ENCODE results near the gene PBX1.

Gene PBX1

GRCh38 chr1:164607351-164607750, 48.4 kb downstream of the PBX1 start:
- TF ChIP-seq CTCF (IDR thresholded peaks at IDR 0.05; ENCODE audit: low read depth, low read length), result no peak

GRCh38 chr1:164608651-164609057, 49.7 kb downstream of the PBX1 start:
- DNase-seq (ENCODE audit: extremely low read depth, low read depth), result no peak
- no peak for TF ChIP-seq CTCF (IDR thresholded peaks at IDR 0.05; ENCODE audit: low read depth, low read length)

More at GRCh38 chr1:164607351-164607750, 48.4 kb downstream of the PBX1 start:
- no peak for DNase-seq (ENCODE audit: extremely low read depth, low read depth)

- no peak for DNase-seq (ENCODE audit: extremely low read depth, low read depth)
- no peak for TF ChIP-seq CTCF (IDR thresholded peaks at IDR 0.05; ENCODE audit: low read depth, low read length)
Observed at GRCh38 chr1:164609089-164609488, 50.1 kb downstream of the PBX1 start.

- no peak for DNase-seq (ENCODE audit: extremely low read depth, low read depth)
- TF ChIP-seq CTCF (IDR thresholded peaks at IDR 0.05; ENCODE audit: low read depth, low read length), result no peak
Observed at GRCh38 chr1:164610538-164611222, 51.7 kb downstream of the PBX1 start.

GRCh38 chr1:164611754-164612642, 53.0 kb downstream of the PBX1 start:
- TF ChIP-seq CTCF (IDR thresholded peaks at IDR 0.05; ENCODE audit: low read depth, low read length), result no peak
- peak; percentile 34 for DNase-seq (ENCODE audit: extremely low read depth, low read depth)

- TF ChIP-seq CTCF (IDR thresholded peaks at IDR 0.05; ENCODE audit: low read depth, low read length), result no peak
- no peak for DNase-seq (ENCODE audit: extremely low read depth, low read depth)
Observed at GRCh38 chr1:164613176-164613575, 54.2 kb downstream of the PBX1 start.

- no peak for TF ChIP-seq CTCF (IDR thresholded peaks at IDR 0.05; ENCODE audit: low read depth, low read length)
Observed at GRCh38 chr1:164614316-164614715, 55.3 kb downstream of the PBX1 start.

More at GRCh38 chr1:164614316-164614715, 55.3 kb downstream of the PBX1 start:
- no peak for DNase-seq (ENCODE audit: extremely low read depth, low read depth)

Data from AG09319 (cell line).